Measurements from ENCODE around the gene TUBD1.
"Not testable (repeated sequence)": the region's sequence is repeated elsewhere in the genome, so short reads cannot be mapped to it uniquely, and the experiment has no call there.

TUBD1 gene

GRCh38 chr17:59846394-59847165 lies 46.2 kb downstream of the TUBD1 start:
- no peak for DNase-seq (ENCODE audit: extremely low read depth in 1 of 2, low read depth in 1 of 2)

GRCh38 chr17:59845595-59846393 lies 46.9 kb downstream of the TUBD1 start:
- no peak for DNase-seq (ENCODE audit: extremely low read depth in 1 of 2, low read depth in 1 of 2)

GRCh38 chr17:59844884-59845594 lies 47.7 kb downstream of the TUBD1 start:
- no peak for DNase-seq (ENCODE audit: extremely low read depth in 1 of 2, low read depth in 1 of 2)

GRCh38 chr17:59842901-59843652 lies 49.7 kb downstream of the TUBD1 start:
- peak; percentile 57 to 66 for DNase-seq (ENCODE audit: extremely low read depth in 1 of 2, low read depth in 1 of 2)

GRCh38 chr17:59841882-59842263 lies 50.9 kb downstream of the TUBD1 start:
- DNase-seq (ENCODE audit: extremely low read depth in 1 of 2, low read depth in 1 of 2): not testable (repeated sequence)

- DNase-seq (ENCODE audit: extremely low read depth in 1 of 2, low read depth in 1 of 2): not testable (repeated sequence)
Observed at GRCh38 chr17:59841091-59841881, 51.5 kb downstream of the TUBD1 start.

- DNase-seq (ENCODE audit: extremely low read depth in 1 of 2, low read depth in 1 of 2): no peak
Observed at GRCh38 chr17:59840329-59841090, 52.2 kb downstream of the TUBD1 start.

- DNase-seq (ENCODE audit: extremely low read depth in 1 of 2, low read depth in 1 of 2): no peak
Observed at GRCh38 chr17:59839651-59840328, 53.0 kb downstream of the TUBD1 start.

- no peak for DNase-seq (ENCODE audit: extremely low read depth in 1 of 2, low read depth in 1 of 2)
Observed at GRCh38 chr17:59838052-59838916, 54.5 kb downstream of the TUBD1 start.

- no peak for DNase-seq (ENCODE audit: extremely low read depth in 1 of 2, low read depth in 1 of 2)
Observed at GRCh38 chr17:59837308-59838051, 55.3 kb downstream of the TUBD1 start.

GRCh38 chr17:59832883-59833379 lies 59.8 kb downstream of the TUBD1 start:
- no peak for DNase-seq (ENCODE audit: extremely low read depth in 1 of 2, low read depth in 1 of 2)

GRCh38 chr17:59830846-59831486 lies 61.8 kb downstream of the TUBD1 start:
- no peak for DNase-seq (ENCODE audit: extremely low read depth in 1 of 2, low read depth in 1 of 2)

GRCh38 chr17:59830007-59830630 lies 62.6 kb downstream of the TUBD1 start:
- no peak for DNase-seq (ENCODE audit: extremely low read depth in 1 of 2, low read depth in 1 of 2)

- no peak for DNase-seq (ENCODE audit: extremely low read depth in 1 of 2, low read depth in 1 of 2)
Observed at GRCh38 chr17:59829217-59830006, 63.3 kb downstream of the TUBD1 start.

- not testable (repeated sequence) for DNase-seq (ENCODE audit: extremely low read depth in 1 of 2, low read depth in 1 of 2)
Observed at GRCh38 chr17:59828819-59829216, 63.9 kb downstream of the TUBD1 start.

Data from stimulated activated CD8-positive, alpha-beta memory T cell treated with anti-CD3 and anti-CD28 coated beads, Interleukin-7, amount 100 ng/mL, for 48 hours (primary cell).